ENCODE results near the gene MOV10. TPM values are rescaled to one million over a fixed set of nuclear protein-coding genes. Genes with fewer than 3 reads are reported as not detected.

MOV10 gene
- total RNA-seq, 2 donors from 2014 or later = 26.2 to 29.3 TPM

DNA sequence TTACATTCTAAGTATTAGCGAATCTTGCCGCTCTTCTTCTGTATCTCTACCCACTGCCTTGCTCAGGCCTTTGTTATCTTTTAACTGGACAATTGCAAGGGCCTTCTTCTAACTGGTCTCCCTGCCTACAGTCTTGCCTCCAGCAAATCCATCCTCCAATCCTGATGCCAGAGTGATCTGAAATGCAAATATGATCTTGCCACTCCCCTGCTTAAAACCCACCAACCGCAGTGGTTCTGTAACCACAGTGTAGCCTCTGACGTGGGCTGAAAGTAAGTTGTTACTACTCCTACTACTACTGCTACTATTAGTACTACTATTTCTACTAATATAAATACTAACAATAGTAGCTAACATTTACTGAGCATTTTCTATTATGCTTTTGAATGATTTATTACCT, 12.4 kb downstream of the MOV10 start:
- Histone ChIP-seq H3K27me3 (no peaks in the 10 kb centered on the region), H3K4me3 (no peak overlapping the region), H3K4me1 (no peaks in the 10 kb centered on the region), H3K9me3 (no peaks in the 10 kb centered on the region), H3K27ac (no peak overlapping the region), H3K36me3 (replicated peaks in 1 of 2; ENCODE audit: insufficient read depth in 1 of 2, low read depth in 2 of 2) (peaks cover 0 to 8% of the 10 kb centered on the region in 2 donors)
- 93 to 95% methylated on average over 4 of the region's 4 CpGs for WGBS, 2 donors
- TF ChIP-seq POLR2A (IDR thresholded peaks at IDR 0.05) = no peak
- TF ChIP-seq, protein P1, sequence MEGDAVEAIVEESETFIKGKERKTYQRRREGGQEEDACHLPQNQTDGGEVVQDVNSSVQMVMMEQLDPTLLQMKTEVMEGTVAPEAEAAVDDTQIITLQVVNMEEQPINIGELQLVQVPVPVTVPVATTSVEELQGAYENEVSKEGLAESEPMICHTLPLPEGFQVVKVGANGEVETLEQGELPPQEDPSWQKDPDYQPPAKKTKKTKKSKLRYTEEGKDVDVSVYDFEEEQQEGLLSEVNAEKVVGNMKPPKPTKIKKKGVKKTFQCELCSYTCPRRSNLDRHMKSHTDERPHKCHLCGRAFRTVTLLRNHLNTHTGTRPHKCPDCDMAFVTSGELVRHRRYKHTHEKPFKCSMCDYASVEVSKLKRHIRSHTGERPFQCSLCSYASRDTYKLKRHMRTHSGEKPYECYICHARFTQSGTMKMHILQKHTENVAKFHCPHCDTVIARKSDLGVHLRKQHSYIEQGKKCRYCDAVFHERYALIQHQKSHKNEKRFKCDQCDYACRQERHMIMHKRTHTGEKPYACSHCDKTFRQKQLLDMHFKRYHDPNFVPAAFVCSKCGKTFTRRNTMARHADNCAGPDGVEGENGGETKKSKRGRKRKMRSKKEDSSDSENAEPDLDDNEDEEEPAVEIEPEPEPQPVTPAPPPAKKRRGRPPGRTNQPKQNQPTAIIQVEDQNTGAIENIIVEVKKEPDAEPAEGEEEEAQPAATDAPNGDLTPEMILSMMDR (IDR thresholded peaks at IDR 0.05) = no peak
- no peak for ATAC-seq
- no peak for DNase-seq
- intact Hi-C loops (cut with DNase I) = no loop called here

DNA sequence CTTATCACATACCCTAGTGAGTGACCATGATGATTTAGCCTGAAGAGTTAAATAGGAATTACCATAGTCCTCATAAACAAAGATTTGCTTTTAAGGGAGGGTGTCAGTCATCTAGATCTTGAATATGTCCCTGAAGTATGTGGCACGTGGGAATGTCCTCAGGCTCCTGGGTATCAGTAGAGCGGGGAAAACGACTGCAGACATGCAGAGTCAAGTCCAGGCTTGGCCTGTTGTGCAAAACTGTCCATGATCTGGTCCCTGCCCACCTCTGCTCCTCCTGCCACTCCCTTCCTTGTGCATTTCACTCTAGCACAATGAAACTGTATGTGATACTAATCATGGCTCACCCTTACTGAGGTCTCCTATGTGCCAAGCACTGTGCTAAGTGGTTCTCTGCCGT, 12.9 kb downstream of the MOV10 start:
- H3K4me3 ChIP-seq = no peak overlapping the region
- DNase-seq (no peak), ATAC-seq (no peak)
- intact Hi-C loops (cut with DNase I) = no loop called here
- 75 to 84% methylated on average over 4 of the region's 4 CpGs for WGBS, 2 donors
- no peak overlapping the region for H3K27ac ChIP-seq
- H3K27me3 ChIP-seq = no peaks in the 10 kb centered on the region
- no peaks in the 10 kb centered on the region for H3K9me3 ChIP-seq
- no peaks in the 10 kb centered on the region for H3K4me1 ChIP-seq
- peaks cover 0 to 8% of the 10 kb centered on the region in 2 donors for H3K36me3 ChIP-seq (replicated peaks in 1 of 2; ENCODE audit: insufficient read depth in 1 of 2, low read depth in 2 of 2)
- TF ChIP-seq, protein P1 (IDR thresholded peaks at IDR 0.05) = no peak
- TF ChIP-seq POLR2A (IDR thresholded peaks at IDR 0.05) = no peak

DNA sequence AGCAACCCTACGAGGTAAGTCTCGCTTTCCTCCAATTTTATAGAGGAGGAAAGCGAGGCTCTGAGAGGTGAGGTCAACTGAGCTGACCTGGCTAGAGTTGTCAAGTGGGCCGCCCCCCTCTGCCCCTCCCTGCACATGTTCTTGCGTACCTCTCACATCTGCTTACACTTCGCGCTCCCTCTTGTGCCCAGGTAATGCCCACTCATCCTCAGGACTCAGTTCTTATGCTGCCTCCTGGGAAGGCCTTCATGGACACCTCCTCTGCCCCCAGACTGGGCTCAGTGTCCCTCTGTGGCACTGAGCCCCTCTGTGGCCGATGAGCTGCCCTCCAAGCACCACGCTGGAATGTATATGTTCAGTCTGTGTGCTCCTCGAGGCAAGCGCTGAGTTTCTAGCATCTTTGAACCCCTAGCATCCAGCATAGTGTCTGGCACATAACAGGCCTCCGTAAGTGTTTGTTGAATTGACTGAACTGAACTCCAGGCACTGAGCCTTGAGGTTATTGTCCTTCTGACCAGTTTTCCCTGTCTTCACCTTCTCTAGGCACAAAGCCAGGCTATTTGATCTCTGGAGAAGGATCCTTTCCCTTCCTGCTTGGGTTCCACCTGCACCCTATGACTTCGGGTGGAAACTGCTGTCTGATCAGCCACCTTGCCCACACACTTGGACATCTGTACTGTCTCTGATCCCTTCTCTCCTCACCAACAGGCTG, 13.5 kb downstream of the MOV10 start:
- Histone ChIP-seq H3K27ac (no peak overlapping the region), H3K4me1 (no peaks in the 10 kb centered on the region), H3K36me3 (replicated peaks in 1 of 2; ENCODE audit: insufficient read depth in 1 of 2, low read depth in 2 of 2) (peaks cover 0 to 8% of the 10 kb centered on the region in 2 donors), H3K9me3 (no peaks in the 10 kb centered on the region), H3K27me3 (no peaks in the 10 kb centered on the region), H3K4me3 (no peak overlapping the region)
- DNase-seq = no peak
- ATAC-seq = no peak
- no peak for TF ChIP-seq POLR2A (IDR thresholded peaks at IDR 0.05)
- TF ChIP-seq, protein P1 (IDR thresholded peaks at IDR 0.05) = no peak
- intact Hi-C loops (cut with DNase I) = no loop called here
- WGBS, 2 donors = 87 to 91% methylated on average over 13 of the region's 13 CpGs

DNA sequence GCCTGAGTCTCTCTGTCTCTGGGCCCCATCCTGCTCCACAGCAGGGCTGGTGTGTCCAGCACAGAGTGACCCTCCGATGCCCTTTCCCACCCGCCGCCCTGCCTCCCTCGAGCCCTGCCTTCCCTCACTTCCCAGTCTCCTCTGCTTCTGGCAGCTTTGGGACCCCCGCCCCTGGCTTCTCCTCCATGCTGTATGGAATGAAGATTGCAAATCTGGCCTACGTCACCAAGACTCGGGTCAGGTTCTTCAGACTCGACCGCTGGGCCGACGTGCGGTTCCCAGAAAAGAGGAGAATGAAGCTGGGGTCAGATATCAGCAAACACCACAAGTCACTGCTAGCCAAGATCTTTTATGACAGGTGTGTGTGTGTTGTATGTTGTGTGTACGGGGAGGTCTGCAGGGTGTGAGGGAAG, 14.3 kb downstream of the MOV10 start:
- no peaks in the 10 kb centered on the region for H3K4me1 ChIP-seq
- intact Hi-C loops (cut with DNase I) = no loop called here
- H3K9me3 ChIP-seq = no peaks in the 10 kb centered on the region
- DNase-seq (no peak), ATAC-seq (no peak)
- WGBS, 2 donors = 71 to 93% methylated on average over 13 of the region's 13 CpGs
- no peak overlapping the region for H3K27ac ChIP-seq
- TF ChIP-seq, protein P1 (IDR thresholded peaks at IDR 0.05) = no peak
- no peak for TF ChIP-seq POLR2A (IDR thresholded peaks at IDR 0.05)
- H3K27me3 ChIP-seq = no peaks in the 10 kb centered on the region
- H3K4me3 ChIP-seq = no peak overlapping the region
- peaks cover under 1 to 8% of the 10 kb centered on the region in 2 donors for H3K36me3 ChIP-seq (replicated peaks in 1 of 2; ENCODE audit: insufficient read depth in 1 of 2, low read depth in 2 of 2)
